Fibroblast of villous mesenchyme (primary cell): ENCODE results near the gene DHX38. TPM values are rescaled to one million over a fixed set of nuclear protein-coding genes. Genes with fewer than 3 reads are reported as not detected.

Experiments
- DNase-seq: peaks from one replicate; pipeline ENCODE4 v3.0.0-alpha.2; 2010; ENCODE audit warnings: low read depth
- H3K4me3 ChIP-seq: 2 replicates; pipeline ENCODE4 v1.5.1; 2011; ENCODE audit warnings: low read depth, mild to moderate bottlenecking, low read length
- total RNA-seq: library from RNA; depleted of rRNA; stranded (reverse); fragments of >200 nt; gene quantifications from 2 replicates; pipeline ENCODE4 v1.2.3, GENCODE V29; 2012
- TF ChIP-seq, protein P1 (sequence below): IDR thresholded peaks from 2 replicates; pipeline ENCODE4 v1.5.1; 2012; ENCODE audit warnings: low read depth, mild to moderate bottlenecking, low read length; ENCODE audit not compliant: insufficient read depth

DHX38 gene
- total RNA-seq, 1 donor, result 59.6 TPM

- no peak for DNase-seq
- no peak overlapping the region for H3K4me3 ChIP-seq
- TF ChIP-seq, protein P1, sequence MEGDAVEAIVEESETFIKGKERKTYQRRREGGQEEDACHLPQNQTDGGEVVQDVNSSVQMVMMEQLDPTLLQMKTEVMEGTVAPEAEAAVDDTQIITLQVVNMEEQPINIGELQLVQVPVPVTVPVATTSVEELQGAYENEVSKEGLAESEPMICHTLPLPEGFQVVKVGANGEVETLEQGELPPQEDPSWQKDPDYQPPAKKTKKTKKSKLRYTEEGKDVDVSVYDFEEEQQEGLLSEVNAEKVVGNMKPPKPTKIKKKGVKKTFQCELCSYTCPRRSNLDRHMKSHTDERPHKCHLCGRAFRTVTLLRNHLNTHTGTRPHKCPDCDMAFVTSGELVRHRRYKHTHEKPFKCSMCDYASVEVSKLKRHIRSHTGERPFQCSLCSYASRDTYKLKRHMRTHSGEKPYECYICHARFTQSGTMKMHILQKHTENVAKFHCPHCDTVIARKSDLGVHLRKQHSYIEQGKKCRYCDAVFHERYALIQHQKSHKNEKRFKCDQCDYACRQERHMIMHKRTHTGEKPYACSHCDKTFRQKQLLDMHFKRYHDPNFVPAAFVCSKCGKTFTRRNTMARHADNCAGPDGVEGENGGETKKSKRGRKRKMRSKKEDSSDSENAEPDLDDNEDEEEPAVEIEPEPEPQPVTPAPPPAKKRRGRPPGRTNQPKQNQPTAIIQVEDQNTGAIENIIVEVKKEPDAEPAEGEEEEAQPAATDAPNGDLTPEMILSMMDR, result no peak
Observed at GRCh38 chr16:72129976-72130656, 36.5 kb downstream of the DHX38 start.

DNA sequence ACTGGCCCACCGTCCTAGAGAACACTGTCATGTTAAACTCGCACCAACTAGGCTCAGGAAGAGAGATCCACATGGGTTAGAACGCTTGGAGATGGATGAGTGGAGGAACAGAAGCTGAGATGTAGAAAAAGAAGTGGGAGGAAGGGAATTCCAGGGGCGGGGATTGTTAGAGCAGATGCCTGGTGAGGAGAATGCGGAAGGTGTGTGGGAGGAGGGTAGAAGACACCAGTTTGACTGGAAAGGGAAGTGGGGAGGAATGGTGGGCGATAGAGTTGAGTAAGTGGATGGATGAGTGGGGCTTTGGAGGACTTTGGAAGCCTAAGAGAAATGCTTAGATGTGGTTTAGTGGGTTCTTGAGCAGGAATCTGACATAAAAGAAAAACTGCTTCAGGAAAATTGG is 37.4 kb downstream of the DHX38 start:
- DNase-seq, result no peak
- no peak overlapping the region for H3K4me3 ChIP-seq
- TF ChIP-seq, protein P1, result no peak

- DNase-seq, result no peak
- no peak overlapping the region for H3K4me3 ChIP-seq
- TF ChIP-seq, protein P1, result no peak
Observed at GRCh38 chr16:72132726-72133125, 39.1 kb downstream of the DHX38 start.

DNA sequence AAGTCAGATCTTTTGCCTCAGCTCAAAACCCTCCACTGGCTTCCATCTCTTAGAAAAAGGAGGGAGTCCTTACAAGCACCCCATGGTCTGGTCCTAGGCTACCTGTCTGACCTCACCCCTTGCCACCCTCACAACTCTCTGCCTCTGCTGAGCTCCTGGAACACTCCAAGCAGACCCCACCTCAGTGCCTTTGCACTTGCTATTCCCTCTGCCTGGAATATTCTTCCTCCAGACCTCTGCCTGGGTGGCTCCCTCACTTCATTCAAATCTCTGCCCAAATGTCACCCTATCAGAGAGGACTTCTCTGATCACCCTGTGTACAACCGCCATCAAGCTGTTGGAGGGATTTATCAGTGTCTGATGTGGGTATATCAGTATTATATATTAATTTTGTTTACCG is 40.9 kb downstream of the DHX38 start:
- no peak for DNase-seq
- no peak overlapping the region for H3K4me3 ChIP-seq
- TF ChIP-seq, protein P1, result no peak

GRCh38 chr16:72137380-72138063 is 43.9 kb downstream of the DHX38 start:
- TF ChIP-seq, protein P1, result no peak

DNA sequence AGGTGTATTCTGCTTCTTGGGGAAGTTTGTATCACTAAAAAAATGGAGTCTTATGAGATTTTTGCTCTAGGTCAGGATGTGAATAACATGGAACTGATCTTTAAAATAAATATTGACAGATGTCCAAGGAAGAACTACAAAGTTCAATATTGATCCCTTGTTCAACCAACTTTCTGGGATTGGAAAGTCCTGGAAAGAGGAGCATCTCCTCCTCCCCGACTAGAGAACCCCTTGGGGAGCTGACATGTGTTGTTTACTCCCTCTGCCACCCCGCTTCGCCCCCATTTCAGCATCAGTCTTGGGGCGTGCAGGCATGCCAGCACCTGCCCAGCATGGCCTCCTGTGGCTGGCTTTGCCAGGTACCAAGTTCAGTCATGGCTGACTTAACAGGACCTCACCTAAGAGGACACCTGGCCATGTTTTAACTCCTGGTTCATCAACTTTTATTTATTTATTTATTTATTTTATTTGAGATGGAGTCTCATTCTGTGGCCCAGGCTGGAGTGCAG is 44.5 kb downstream of the DHX38 start:
- TF ChIP-seq, protein P1, result no peak
- no peak overlapping the region for H3K4me3 ChIP-seq

More at GRCh38 chr16:72137380-72138063, 43.9 kb downstream of the DHX38 start:
- no peak for DNase-seq
- H3K4me3 ChIP-seq, result no peak overlapping the region

More for the DNA sequence above, 44.5 kb downstream of the DHX38 start:
- DNase-seq, result no peak
